HAP-1 (cell line): ENCODE results near the gene SDCCAG8.

ENCODE experiments used
- DNase-seq, 2 experiments: peaks; one replicate each; pipeline ENCODE4 v3.0.0-alpha.2; 2016 to 2020; ENCODE audit warnings: low spot score in 2 of 2
- H3K27me3 ChIP-seq: fragments of 250-450 bp; sonication (Bioruptor Pico); 2 replicates; pipeline ENCODE4 v1.5.1; 2020; ENCODE audit warnings: low read depth, mild to moderate bottlenecking, moderate library complexity
- H3K36me3 ChIP-seq: fragments of 250-450 bp; sonication (Bioruptor Pico); replicated peaks from 2 replicates; pipeline ENCODE4 v1.5.1; 2020; ENCODE audit warnings: mild to moderate bottlenecking
- H3K4me1 ChIP-seq: fragments of 250-450 bp; sonication (Bioruptor Pico); 2 replicates; pipeline ENCODE4 v1.5.1; 2020; ENCODE audit warnings: mild to moderate bottlenecking
- H3K4me3 ChIP-seq: fragments of 250-450 bp; sonication (Bioruptor Pico); 2 replicates; pipeline ENCODE4 v1.5.1; 2020; ENCODE audit warnings: mild to moderate bottlenecking, moderate library complexity
- H3K9me3 ChIP-seq: fragments of 250-450 bp; sonication (Bioruptor Pico); 2 replicates; pipeline ENCODE4 v1.5.1; 2020; ENCODE audit warnings: mild to moderate bottlenecking, moderate library complexity
- in situ Hi-C: fragments of 300-500 bp; cut with MboI; formaldehyde crosslinking; loops from 3 replicates; pipeline ENCODE4 v1.14.3; 2020; ENCODE audit warnings: low sequenced_read_pairs, inconsistent platforms, mixed read lengths

The SDCCAG8 gene

GRCh38 chr1:243443557-243443956 is 187.7 kb downstream of the SDCCAG8 start:
- Histone ChIP-seq H3K4me3 (no peak overlapping the region), H3K4me1 (peaks cover 20% of the 10 kb centered on the region), H3K36me3 (no peaks in the 10 kb centered on the region), H3K9me3 (no peaks in the 10 kb centered on the region), H3K27me3 (no peaks in the 10 kb centered on the region)
- no peak for DNase-seq
- in situ Hi-C loops, result no loop called here

GRCh38 chr1:243447347-243447746 is 191.5 kb downstream of the SDCCAG8 start:
- Histone ChIP-seq H3K4me3 (no peak overlapping the region), H3K9me3 (no peaks in the 10 kb centered on the region), H3K4me1 (peaks cover 5% of the 10 kb centered on the region; the same call in 1 of the 2 replicates), H3K27me3 (no peaks in the 10 kb centered on the region), H3K36me3 (no peaks in the 10 kb centered on the region)
- no peak for DNase-seq
- in situ Hi-C loops, result no loop called here

- Histone ChIP-seq H3K4me3 (no peak overlapping the region), H3K36me3 (no peaks in the 10 kb centered on the region), H3K9me3 (no peaks in the 10 kb centered on the region), H3K4me1 (peaks cover under 1% of the 10 kb centered on the region; the same call in 1 of the 2 replicates), H3K27me3 (no peaks in the 10 kb centered on the region)
- in situ Hi-C loops, result no loop called here
- DNase-seq, result no peak
Observed at GRCh38 chr1:243447844-243448243, 192.0 kb downstream of the SDCCAG8 start.

GRCh38 chr1:243449373-243449772 is 193.5 kb downstream of the SDCCAG8 start:
- no peaks in the 10 kb centered on the region for H3K27me3 ChIP-seq
- in situ Hi-C loops, result no loop called here
- no peak for DNase-seq
- H3K4me3 ChIP-seq, result no peak overlapping the region
- no peaks in the 10 kb centered on the region for H3K36me3 ChIP-seq
- H3K4me1 ChIP-seq, result no peaks in the 10 kb centered on the region
- no peaks in the 10 kb centered on the region for H3K9me3 ChIP-seq

GRCh38 chr1:243452092-243452491 is 196.3 kb downstream of the SDCCAG8 start:
- no peak for DNase-seq
- in situ Hi-C loops, result no loop called here
- Histone ChIP-seq H3K4me1 (no peaks in the 10 kb centered on the region), H3K27me3 (no peaks in the 10 kb centered on the region), H3K9me3 (no peaks in the 10 kb centered on the region), H3K36me3 (no peaks in the 10 kb centered on the region), H3K4me3 (no peak overlapping the region)

GRCh38 chr1:243454328-243454997 is 198.6 kb downstream of the SDCCAG8 start:
- no peaks in the 10 kb centered on the region for H3K9me3 ChIP-seq
- H3K27me3 ChIP-seq, result no peaks in the 10 kb centered on the region
- in situ Hi-C loops, result no loop called here
- no peak for DNase-seq
- H3K36me3 ChIP-seq, result no peaks in the 10 kb centered on the region
- no peak overlapping the region for H3K4me3 ChIP-seq
- no peaks in the 10 kb centered on the region for H3K4me1 ChIP-seq

GRCh38 chr1:243455760-243456651 is 200.2 kb downstream of the SDCCAG8 start:
- in situ Hi-C loops, result no loop called here
- H3K4me3 ChIP-seq, result no peak overlapping the region
- no peaks in the 10 kb centered on the region for H3K9me3 ChIP-seq
- no peaks in the 10 kb centered on the region for H3K36me3 ChIP-seq
- no peaks in the 10 kb centered on the region for H3K27me3 ChIP-seq
- no peaks in the 10 kb centered on the region for H3K4me1 ChIP-seq
- DNase-seq, result no peak

- Histone ChIP-seq H3K27me3 (no peaks in the 10 kb centered on the region), H3K9me3 (no peaks in the 10 kb centered on the region), H3K4me1 (no peaks in the 10 kb centered on the region), H3K36me3 (no peaks in the 10 kb centered on the region), H3K4me3 (no peak overlapping the region)
- in situ Hi-C loops, result no loop called here
- no peak for DNase-seq
Observed at GRCh38 chr1:243457363-243457982, 201.6 kb downstream of the SDCCAG8 start.

- no peaks in the 10 kb centered on the region for H3K4me1 ChIP-seq
- H3K27me3 ChIP-seq, result no peaks in the 10 kb centered on the region
- no peaks in the 10 kb centered on the region for H3K9me3 ChIP-seq
- DNase-seq, result no peak
- H3K4me3 ChIP-seq, result no peak overlapping the region
- H3K36me3 ChIP-seq, result no peaks in the 10 kb centered on the region
- in situ Hi-C loops, result no loop called here
Observed at GRCh38 chr1:243459059-243459458, 203.2 kb downstream of the SDCCAG8 start.

- H3K27me3 ChIP-seq, result no peaks in the 10 kb centered on the region
- H3K9me3 ChIP-seq, result no peaks in the 10 kb centered on the region
- H3K4me3 ChIP-seq, result no peak overlapping the region
- in situ Hi-C loops, result no loop called here
- no peak for DNase-seq
- H3K36me3 ChIP-seq, result no peaks in the 10 kb centered on the region
- no peaks in the 10 kb centered on the region for H3K4me1 ChIP-seq
Observed at GRCh38 chr1:243461700-243462099, 205.9 kb downstream of the SDCCAG8 start.

GRCh38 chr1:243462929-243463697 is 207.3 kb downstream of the SDCCAG8 start:
- H3K36me3 ChIP-seq, result no peaks in the 10 kb centered on the region
- DNase-seq, result no peak
- no peak overlapping the region for H3K4me3 ChIP-seq
- H3K27me3 ChIP-seq, result no peaks in the 10 kb centered on the region
- H3K4me1 ChIP-seq, result no peaks in the 10 kb centered on the region
- no peaks in the 10 kb centered on the region for H3K9me3 ChIP-seq
- in situ Hi-C loops, result no loop called here

GRCh38 chr1:243465081-243465480 is 209.2 kb downstream of the SDCCAG8 start:
- in situ Hi-C loops, result no loop called here
- no peaks in the 10 kb centered on the region for H3K9me3 ChIP-seq
- H3K4me3 ChIP-seq, result no peak overlapping the region
- DNase-seq, result no peak
- no peaks in the 10 kb centered on the region for H3K27me3 ChIP-seq
- H3K4me1 ChIP-seq, result no peaks in the 10 kb centered on the region
- no peaks in the 10 kb centered on the region for H3K36me3 ChIP-seq

- Histone ChIP-seq H3K4me3 (no peak overlapping the region), H3K4me1 (no peaks in the 10 kb centered on the region), H3K27me3 (no peaks in the 10 kb centered on the region), H3K9me3 (no peaks in the 10 kb centered on the region), H3K36me3 (no peaks in the 10 kb centered on the region)
- in situ Hi-C loops, result no loop called here
- no peak for DNase-seq
Observed at GRCh38 chr1:243465738-243466137, 209.9 kb downstream of the SDCCAG8 start.
